ENCODE results near the gene KHDC1L. TPM values are rescaled to one million over a fixed set of nuclear protein-coding genes. Genes with fewer than 3 reads are reported as not detected.
"Not testable (repeated sequence)": the region's sequence is repeated elsewhere in the genome, so short reads cannot be mapped to it uniquely, and the experiment has no call there.

The KHDC1L gene
- total RNA-seq, 4 donors from 2014 or later: 0.83 TPM; not detected in 3

- TF ChIP-seq, protein P1, sequence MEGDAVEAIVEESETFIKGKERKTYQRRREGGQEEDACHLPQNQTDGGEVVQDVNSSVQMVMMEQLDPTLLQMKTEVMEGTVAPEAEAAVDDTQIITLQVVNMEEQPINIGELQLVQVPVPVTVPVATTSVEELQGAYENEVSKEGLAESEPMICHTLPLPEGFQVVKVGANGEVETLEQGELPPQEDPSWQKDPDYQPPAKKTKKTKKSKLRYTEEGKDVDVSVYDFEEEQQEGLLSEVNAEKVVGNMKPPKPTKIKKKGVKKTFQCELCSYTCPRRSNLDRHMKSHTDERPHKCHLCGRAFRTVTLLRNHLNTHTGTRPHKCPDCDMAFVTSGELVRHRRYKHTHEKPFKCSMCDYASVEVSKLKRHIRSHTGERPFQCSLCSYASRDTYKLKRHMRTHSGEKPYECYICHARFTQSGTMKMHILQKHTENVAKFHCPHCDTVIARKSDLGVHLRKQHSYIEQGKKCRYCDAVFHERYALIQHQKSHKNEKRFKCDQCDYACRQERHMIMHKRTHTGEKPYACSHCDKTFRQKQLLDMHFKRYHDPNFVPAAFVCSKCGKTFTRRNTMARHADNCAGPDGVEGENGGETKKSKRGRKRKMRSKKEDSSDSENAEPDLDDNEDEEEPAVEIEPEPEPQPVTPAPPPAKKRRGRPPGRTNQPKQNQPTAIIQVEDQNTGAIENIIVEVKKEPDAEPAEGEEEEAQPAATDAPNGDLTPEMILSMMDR (IDR thresholded peaks at IDR 0.05): no peak
- Histone ChIP-seq H3K36me3 (no peaks in the 10 kb centered on the region), H3K4me1 (no peaks in the 10 kb centered on the region), H3K27me3 (no peaks in the 10 kb centered on the region), H3K27ac (no peak overlapping the region), H3K9me3 (no peaks in the 10 kb centered on the region), H3K4me3 (no peak overlapping the region)
- intact Hi-C loops (cut with DNase I; ENCODE audit: low total_unique reads): no loop called here
- DNase-seq: no peak
Observed at GRCh38 chr6:73203098-73203497, 22.2 kb downstream of the KHDC1L start.

DNA sequence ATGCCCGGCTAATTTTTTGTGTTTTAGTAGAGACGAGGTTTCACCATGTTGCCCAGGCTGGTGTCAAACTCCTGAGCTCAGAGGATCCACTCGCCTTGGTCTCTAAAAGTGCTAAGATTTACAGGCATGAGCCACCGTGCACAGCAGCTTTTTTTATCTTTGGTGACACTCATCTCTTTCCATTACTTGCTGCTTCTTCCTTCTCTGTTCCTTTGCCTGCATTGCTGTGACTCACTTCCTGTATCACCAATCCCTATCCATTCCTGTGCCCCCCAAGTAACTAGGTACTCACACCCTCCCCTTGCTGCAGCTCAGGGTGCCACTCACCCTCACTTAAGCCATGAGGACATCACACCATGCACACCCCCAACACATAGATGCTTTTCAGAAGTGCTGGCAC, 24.6 kb downstream of the KHDC1L start:
- DNase-seq: no peak
- H3K4me1 ChIP-seq: no peaks in the 10 kb centered on the region
- H3K9me3 ChIP-seq: no peaks in the 10 kb centered on the region
- H3K36me3 ChIP-seq: no peaks in the 10 kb centered on the region
- TF ChIP-seq POLR2A (IDR thresholded peaks at IDR 0.05): no peak
- TF ChIP-seq, protein P1 (IDR thresholded peaks at IDR 0.05): no peak
- no peak overlapping the region for H3K27ac ChIP-seq
- intact Hi-C loops (cut with DNase I; ENCODE audit: low total_unique reads): no loop called here
- no peak overlapping the region for H3K4me3 ChIP-seq
- H3K27me3 ChIP-seq: no peaks in the 10 kb centered on the region

GRCh38 chr6:73200247-73200646, 25.0 kb downstream of the KHDC1L start:
- H3K4me3 ChIP-seq: no peak overlapping the region
- no peak for TF ChIP-seq POLR2A (IDR thresholded peaks at IDR 0.05)
- TF ChIP-seq, protein P1 (IDR thresholded peaks at IDR 0.05): no peak
- intact Hi-C loops (cut with DNase I; ENCODE audit: low total_unique reads): no loop called here

GRCh38 chr6:73194744-73195143, 30.6 kb downstream of the KHDC1L start:
- H3K4me3 ChIP-seq: no peak overlapping the region
- TF ChIP-seq POLR2A (IDR thresholded peaks at IDR 0.05): no peak
- TF ChIP-seq, protein P1 (IDR thresholded peaks at IDR 0.05): no peak
- intact Hi-C loops (cut with DNase I; ENCODE audit: low total_unique reads): no loop called here
- H3K36me3 ChIP-seq: no peaks in the 10 kb centered on the region
- H3K27ac ChIP-seq: no peak overlapping the region
- no peak for DNase-seq
- no peaks in the 10 kb centered on the region for H3K27me3 ChIP-seq
- H3K4me1 ChIP-seq: no peaks in the 10 kb centered on the region
- H3K9me3 ChIP-seq: no peaks in the 10 kb centered on the region

More at GRCh38 chr6:73200247-73200646, 25.0 kb downstream of the KHDC1L start:
- no peak for DNase-seq
- Histone ChIP-seq H3K27me3 (no peaks in the 10 kb centered on the region), H3K27ac (no peak overlapping the region), H3K4me1 (no peaks in the 10 kb centered on the region), H3K36me3 (no peaks in the 10 kb centered on the region), H3K9me3 (no peaks in the 10 kb centered on the region)

DNA sequence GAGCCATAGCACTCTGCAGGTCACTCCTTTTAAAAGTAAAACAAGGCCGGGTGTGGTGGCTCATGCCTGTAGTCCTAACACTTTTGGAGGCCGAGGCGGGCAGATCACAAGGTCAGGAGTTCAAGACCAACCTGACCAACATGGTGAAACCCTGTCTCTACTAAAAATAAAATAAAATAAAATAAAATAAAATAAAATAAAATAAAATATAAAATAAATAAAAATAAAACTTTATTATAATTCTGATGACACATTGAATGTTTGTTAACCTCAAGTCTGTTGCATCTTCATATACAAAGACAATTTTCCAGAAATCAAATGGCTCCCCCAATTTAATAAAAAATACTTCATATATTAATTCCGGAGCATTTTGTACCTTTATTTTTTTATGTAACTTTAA, 32.0 kb downstream of the KHDC1L start:
- H3K27ac ChIP-seq; H3K9me3 ChIP-seq; H3K36me3 ChIP-seq; intact Hi-C loops (cut with DNase I; ENCODE audit: low total_unique reads); H3K27me3 ChIP-seq; H3K4me1 ChIP-seq; DNase-seq; H3K4me3 ChIP-seq: not testable (repeated sequence)

GRCh38 chr6:73182021-73182607, 43.2 kb downstream of the KHDC1L start:
- H3K36me3 ChIP-seq: no peaks in the 10 kb centered on the region
- intact Hi-C loops (cut with DNase I; ENCODE audit: low total_unique reads): no loop called here
- H3K27me3 ChIP-seq: no peaks in the 10 kb centered on the region
- TF ChIP-seq, protein P1 (IDR thresholded peaks at IDR 0.05): no peak
- TF ChIP-seq POLR2A (IDR thresholded peaks at IDR 0.05): no peak
- DNase-seq: no peak
- no peaks in the 10 kb centered on the region for H3K9me3 ChIP-seq
- H3K4me3 ChIP-seq: no peak overlapping the region
- H3K27ac ChIP-seq: no peak overlapping the region
- H3K4me1 ChIP-seq: no peaks in the 10 kb centered on the region

All from uterus (tissue), 4 donors.